HCT116 (cell line): ENCODE measurements around the gene XRCC2. TPM values are rescaled to one million over a fixed set of nuclear protein-coding genes. Genes with fewer than 3 reads are reported as not detected.

ENCODE experiments used
- ATAC-seq: fragments of 200-7000 bp; cut with Tn5 transposase; 2 replicates; pipeline ENCODE4 v1.9.1; 2020; ENCODE audit warnings: mild to moderate bottlenecking, moderate library complexity
- BruUV-seq: library from RNA; stranded (reverse); fragments of 400-500 nt; replicated peaks from 2 replicates; lab custom pipeline; 2021; lab: Mats Ljungman, UMichigan
- CTCF ChIA-PET: fragments of 300-600 bp; sonication (Branson Sonifier 250); formaldehyde crosslinking; loops from one replicate; lab custom pipeline; 2021; ENCODE audit warnings: antibody characterized with exemption; lab: Charles Lee
- POLR2A ChIA-PET: fragments of 300-600, 350-600 bp; sonication (Branson Sonifier 250); formaldehyde crosslinking; loops from one replicate; lab custom pipeline; 2021; ENCODE audit warnings: antibody characterized with exemption; lab: Charles Lee
- RAD21 ChIA-PET, 2 experiments: fragments of 300-600 bp; sonication (Branson Sonifier 250); formaldehyde crosslinking; loops; one replicate each; lab custom pipeline; 2023; ENCODE audit warnings: low total read pairs in 2 of 2; ENCODE audit not compliant: uncharacterized antibody in 2 of 2, unreplicated experiment in 2 of 2, low non-redundant PET in 1 of 2; lab: Charles Lee
- DNase-seq: peaks from one replicate; pipeline ENCODE4 v3.0.0-alpha.2; 2010; ENCODE audit warnings: low read depth, low spot score
- H2AFZ ChIP-seq: fragments of 200-600 bp; shearing (Covaris generic), sonication (generic); 2 replicates; pipeline ENCODE4 v1.6.1; 2017; ENCODE audit warnings: low read depth, mixed run types, mixed read lengths, antibody characterized with exemption, low read length; ENCODE audit not compliant: poor library complexity, severe bottlenecking
- H3K27ac ChIP-seq: 2 replicates; pipeline ENCODE4 v1.5.1; 2012; ENCODE audit warnings: low read depth, low read length
- H3K27me3 ChIP-seq: fragments of 200-600 bp; sonication (generic); 2 replicates; pipeline ENCODE4 v1.6.1; 2016; ENCODE audit warnings: mixed run types, low read length, mixed read lengths; ENCODE audit not compliant: insufficient read depth
- H3K36me3 ChIP-seq, 2 experiments: fragments of 200-500 bp in 1 of 2; fragments of 200-600 bp in 1 of 2; sonication (Bioruptor generic) in 1 of 2; sonication (generic) in 1 of 2; 2 replicates each; pipeline versions ENCODE4 v1.5.1 to v1.6.1; 2014 to 2016; ENCODE audit warnings: low read length in 2 of 2, inconsistent platforms in 1 of 2, mixed read lengths in 1 of 2, mixed run types in 1 of 2; ENCODE audit not compliant: insufficient read depth in 2 of 2, control insufficient read depth in 1 of 2
- H3K4me1 ChIP-seq, 2 experiments: fragments of 200-600 bp in 1 of 2; sonication (generic) in 1 of 2; 2 replicates each; pipeline versions ENCODE4 v1.5.1 to v1.6.1; 2012 to 2017; ENCODE audit warnings: low read length in 2 of 2, inconsistent platforms in 1 of 2, mild to moderate bottlenecking in 1 of 2, mixed read lengths in 1 of 2, mixed run types in 1 of 2, moderate library complexity in 1 of 2; ENCODE audit not compliant: insufficient read depth in 2 of 2, control insufficient read depth in 1 of 2
- H3K4me2 ChIP-seq: fragments of 200-600 bp; sonication (generic); 2 replicates; pipeline ENCODE4 v1.6.1; 2017; ENCODE audit warnings: mixed run types, low read length, mixed read lengths
- H3K4me3 ChIP-seq, 2 experiments: fragments of 200-600 bp in 1 of 2; sonication (generic) in 1 of 2; replicated peaks in 1 of 2; 2 replicates each; pipeline ENCODE4 v1.5.1; 2011 to 2016; ENCODE audit warnings: low read length in 2 of 2, control low read depth in 1 of 2, low read depth in 1 of 2, mild to moderate bottlenecking in 1 of 2, mixed read lengths in 1 of 2, mixed run types in 1 of 2
- H3K79me2 ChIP-seq: fragments of 200-600 bp; sonication (generic); 2 replicates; pipeline ENCODE4 v1.6.1; 2017; ENCODE audit warnings: mild to moderate bottlenecking, mixed run types, low read length, moderate library complexity, mixed read lengths; ENCODE audit not compliant: insufficient read depth
- H3K9ac ChIP-seq: fragments of 200-600 bp; sonication (generic); 2 replicates; pipeline ENCODE4 v1.6.1; 2016; ENCODE audit warnings: low read length, mixed read lengths
- H3K9me2 ChIP-seq: fragments of 200-600 bp; sonication (generic), shearing (Covaris generic); 2 replicates; pipeline ENCODE4 v1.6.1; 2017; ENCODE audit warnings: mixed run types, mild to moderate bottlenecking, moderate library complexity; ENCODE audit not compliant: insufficient read depth
- H3K9me3 ChIP-seq, 2 experiments: fragments of 200-500 bp in 1 of 2; fragments of 200-600 bp in 1 of 2; sonication (Bioruptor generic) in 1 of 2; sonication (generic) in 1 of 2; 2 replicates each; pipeline ENCODE4 v1.6.1; 2014 to 2017; ENCODE audit warnings: low read length in 2 of 2, mixed read lengths in 2 of 2, inconsistent platforms in 1 of 2, low read depth in 1 of 2, mild to moderate bottlenecking in 1 of 2, mixed run types in 1 of 2, moderate library complexity in 1 of 2; ENCODE audit not compliant: control insufficient read depth in 1 of 2, insufficient read depth in 1 of 2
- H4K20me1 ChIP-seq: fragments of 200-600 bp; sonication (generic), shearing (Covaris generic); 2 replicates; pipeline ENCODE4 v1.6.1; 2017; ENCODE audit warnings: mixed run types, mild to moderate bottlenecking, moderate library complexity; ENCODE audit not compliant: insufficient read depth
- CEBPB ChIP-seq: IDR thresholded peaks from 2 replicates; pipeline ENCODE4 v1.6.1; 2012; ENCODE audit warnings: low read depth
- CTCF ChIP-seq, 3 experiments: fragments of 200-600 bp in 1 of 3; sonication (generic) in 1 of 3; IDR thresholded peaks in 2 of 3; conservative IDR thresholded peaks in 1 of 3; 2 replicates each; pipeline ENCODE4 v1.5.1; 2012 to 2017; ENCODE audit warnings: low read depth in 2 of 3, low read length in 2 of 3, antibody characterized with exemption in 1 of 3, borderline replicate concordance in 1 of 3, control low read depth in 1 of 3, mild to moderate bottlenecking in 1 of 3, mixed read lengths in 1 of 3, mixed run types in 1 of 3, moderate library complexity in 1 of 3; ENCODE audit not compliant: insufficient read depth in 1 of 3
- EZH2 ChIP-seq: fragments of 200-600 bp; sonication (generic); IDR thresholded peaks from 2 replicates; pipeline ENCODE4 v1.6.1; 2017; ENCODE audit warnings: antibody characterized with exemption, mixed run types
- FOSL1 ChIP-seq: IDR thresholded peaks from 2 replicates; pipeline ENCODE4 v1.6.1; 2012; ENCODE audit warnings: low read depth
- JUND ChIP-seq: IDR thresholded peaks from 2 replicates; pipeline ENCODE4 v1.6.1; 2012
- MAX ChIP-seq: IDR thresholded peaks from 2 replicates; pipeline ENCODE4 v1.6.1; 2012
- POLR2A ChIP-seq: IDR thresholded peaks from 2 replicates; pipeline ENCODE4 v1.7.0; 2011; ENCODE audit warnings: borderline replicate concordance; ENCODE audit not compliant: insufficient read depth, insufficient read length; ENCODE audit errors: extremely low read depth
- POLR2AphosphoS5 ChIP-seq: IDR thresholded peaks from 2 replicates; pipeline ENCODE4 v1.6.1; 2011; ENCODE audit warnings: mild to moderate bottlenecking, low read depth, low read length, moderate library complexity
- SRF ChIP-seq: IDR thresholded peaks from 2 replicates; pipeline ENCODE4 v1.6.1; 2012; ENCODE audit warnings: low read depth
- TCF7L2 ChIP-seq: IDR thresholded peaks from 2 replicates; pipeline ENCODE4 v1.7.0; 2011; ENCODE audit warnings: borderline replicate concordance, inconsistent platforms; ENCODE audit not compliant: insufficient read depth, insufficient read length; ENCODE audit errors: extremely low read depth
- ZBTB33 ChIP-seq: IDR thresholded peaks from 2 replicates; pipeline ENCODE4 v1.6.1; 2011; ENCODE audit warnings: mild to moderate bottlenecking, low read length, moderate library complexity; ENCODE audit not compliant: insufficient replicate concordance; ENCODE audit errors: extremely low read depth
- intact Hi-C: fragments of 100-400 bp; cut with micrococcal nuclease; formaldehyde crosslinking; loops from 2 replicates; pipeline ENCODE4 v1.10.0; 2022
- total RNA-seq: library from RNA; stranded (reverse); gene quantifications from one replicate; pipeline ENCODE4 v1.2.1, GENCODE V29; 2021; ENCODE audit not compliant: unreplicated experiment

XRCC2 gene
- total RNA-seq, 1 experiment from 2014 or later = 14.8 TPM

GRCh38 chr7:152672626-152673025 lies 3.3 kb downstream of the XRCC2 start:
- ATAC-seq (no peak), DNase-seq (no peak)
- intact Hi-C loops = loop anchor here (10.0 kb wide), 1 partner anchor 208 kb away; no protein-coding TSS in a partner anchor
- H2AFZ ChIP-seq = no peak overlapping the region
- BruUV-seq = TSS peak; percentile 0
- H3K4me2 ChIP-seq = no peak overlapping the region
- peaks cover 0 to 13% of the 10 kb centered on the region in 2 experiments; a peak in 3 of 4 replicates for H3K4me1 ChIP-seq
- no peak overlapping the region for H3K27ac ChIP-seq
- H4K20me1 ChIP-seq = peaks cover 6% of the 10 kb centered on the region; the same call in 1 of the 2 replicates
- H3K9me3 ChIP-seq = no peaks in the 10 kb centered on the region
- RAD21 ChIA-PET = no interaction called here
- POLR2A ChIA-PET = no interaction called here
- no peak overlapping the region for H3K9ac ChIP-seq
- TF ChIP-seq EZH2 (no peak), POLR2AphosphoS5 (no peak), SRF (no peak), POLR2A (no peak), MAX (no peak), FOSL1 (no peak), ZBTB33 (no peak), TCF7L2 (no peak), CEBPB (no peak), CTCF (IDR thresholded peaks at IDR 0.05 in 2 of 3, conservative IDR thresholded peaks at IDR 0.05 in 1 of 3; ENCODE audit: borderline replicate concordance in 1 of 3, insufficient read depth in 1 of 3, low read depth in 2 of 3, low read length in 2 of 3) (no peak), JUND (no peak)
- no peaks in the 10 kb centered on the region for H3K27me3 ChIP-seq
- peaks cover 82% of the 10 kb centered on the region for H3K79me2 ChIP-seq
- CTCF ChIA-PET = no interaction called here
- peaks cover 2 to 18% of the 10 kb centered on the region in 2 experiments; a peak in 2 of 4 replicates for H3K36me3 ChIP-seq
- no peak overlapping the region for H3K4me3 ChIP-seq
- H3K9me2 ChIP-seq = no peaks in the 10 kb centered on the region
